Stimulated activated CD8-positive, alpha-beta memory T cell treated with anti-CD3 and anti-CD28 coated beads, Interleukin-4, amount 100 ng/mL, for 48 hours (primary cell): ENCODE results near the gene FAM133A.

Experiments used
- DNase-seq: peaks from one replicate; pipeline ENCODE4 v3.0.0-alpha.2; 2020

FAM133A gene

DNA sequence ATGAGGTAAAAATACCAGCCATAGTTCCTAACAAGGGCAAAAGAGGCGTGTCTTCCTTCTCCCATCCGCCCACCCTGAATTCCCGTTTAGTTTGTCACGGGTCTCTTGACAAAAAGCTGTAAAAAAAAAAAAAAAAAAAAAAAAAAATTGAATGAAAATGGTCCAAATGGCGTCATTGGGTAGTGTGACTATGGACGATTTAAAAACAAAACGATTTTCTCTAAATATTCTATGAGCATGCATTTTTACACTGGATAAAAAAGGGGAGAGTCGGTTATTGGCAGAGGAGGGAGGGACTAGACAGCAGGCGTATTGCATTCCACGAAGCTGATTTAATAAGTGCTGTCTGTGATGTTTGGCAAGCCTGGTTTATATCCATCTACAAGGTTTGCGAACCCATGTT lies at the start of gene FAM133A:
TSS of gene FAM133A (plus strand) at position 338 of the 403 bp plus-strand sequence. CDS start 35,214 bp downstream, outside the sequence.
- DNase-seq, result no peak

- no peak for DNase-seq
Observed at GRCh38 chrX:93637591-93637990, 36.4 kb upstream of the FAM133A start.

DNA sequence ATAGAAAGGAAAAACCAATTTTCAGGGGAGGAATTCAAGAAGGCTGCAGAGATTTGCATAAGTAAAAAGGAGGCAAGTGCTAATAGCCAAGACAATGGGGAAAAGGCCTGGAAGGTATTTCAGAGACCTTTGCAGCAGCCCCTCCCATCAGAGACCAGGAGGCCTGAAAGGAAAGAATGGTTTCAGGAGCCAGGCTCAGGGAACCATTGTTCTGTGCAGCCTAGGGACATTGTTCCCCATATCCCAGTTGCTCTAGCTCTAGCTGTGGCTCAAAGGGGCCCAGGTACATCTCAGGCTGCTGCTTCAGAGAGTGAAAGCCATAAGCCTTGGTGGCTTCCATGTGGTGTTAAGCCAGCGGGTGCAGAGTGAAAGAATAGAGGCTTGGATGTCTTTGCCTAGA lies 24.6 kb upstream of the FAM133A start:
- no peak for DNase-seq

DNA sequence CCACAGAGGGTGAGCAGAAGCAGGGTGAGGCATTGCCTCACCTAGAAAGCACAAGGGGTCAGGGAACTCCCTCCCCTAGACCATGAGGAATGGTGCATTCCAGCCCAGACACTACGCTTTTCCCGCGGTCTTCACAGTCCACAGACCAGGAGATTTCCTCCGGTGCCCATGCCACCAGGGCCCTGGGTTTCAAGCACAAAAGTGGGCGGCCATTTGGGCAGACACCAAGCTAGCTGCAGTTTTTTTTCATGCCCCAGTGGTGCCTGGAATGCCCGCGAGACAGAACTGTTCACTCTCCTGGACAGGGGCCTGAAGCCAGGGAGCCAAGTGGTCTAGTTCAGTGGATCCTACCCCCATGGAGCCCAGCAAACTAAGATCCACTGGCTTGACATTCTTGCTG lies 13.4 kb upstream of the FAM133A start:
- no peak for DNase-seq

DNA sequence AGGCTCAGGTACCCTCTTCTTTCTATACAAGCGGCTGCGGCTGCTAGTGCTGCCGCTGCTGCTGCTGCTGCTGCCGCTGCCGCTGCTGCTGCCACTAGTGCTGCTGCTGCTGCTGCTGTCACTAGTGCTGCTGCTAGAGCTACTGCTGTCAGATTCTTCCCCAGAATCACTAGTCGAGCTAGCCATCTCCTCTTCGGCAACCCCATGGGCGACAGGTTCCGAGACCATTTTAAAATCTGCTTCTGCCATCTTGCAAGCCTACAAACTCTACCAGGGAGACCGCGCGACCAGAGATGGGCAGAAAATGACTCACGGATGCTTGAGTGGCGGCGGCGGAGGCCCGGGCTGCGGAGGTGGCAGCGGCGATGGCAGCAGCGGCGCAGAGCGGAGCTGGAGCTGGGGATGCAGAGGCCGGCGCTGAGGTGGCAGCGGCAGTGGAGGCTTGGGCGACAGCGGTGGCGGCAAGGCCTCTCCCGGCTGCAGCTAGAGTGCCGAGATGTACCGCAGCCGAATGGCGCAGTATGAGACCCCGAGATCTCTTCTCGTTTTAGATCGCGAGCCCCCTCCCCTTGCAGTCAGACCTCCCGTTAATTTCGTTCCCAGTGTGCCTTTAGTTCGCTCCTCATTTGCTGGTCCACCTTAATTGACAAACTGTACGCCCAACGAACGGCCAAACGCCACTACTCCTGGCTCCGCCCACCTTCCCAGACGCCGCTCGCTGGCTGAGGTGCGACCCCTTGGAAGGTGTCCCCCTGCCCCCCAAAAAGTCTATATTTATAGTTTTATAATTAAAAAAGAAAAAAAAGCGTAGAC lies 744 bp upstream of the FAM133A start, which contains the start of gene NAP1L3:
TSS of gene NAP1L3 (minus strand) at position 523 of the 813 bp plus-strand sequence. CDS start at position 249, 274 bp downstream.
- DNase-seq, result peak; percentile 61

DNA sequence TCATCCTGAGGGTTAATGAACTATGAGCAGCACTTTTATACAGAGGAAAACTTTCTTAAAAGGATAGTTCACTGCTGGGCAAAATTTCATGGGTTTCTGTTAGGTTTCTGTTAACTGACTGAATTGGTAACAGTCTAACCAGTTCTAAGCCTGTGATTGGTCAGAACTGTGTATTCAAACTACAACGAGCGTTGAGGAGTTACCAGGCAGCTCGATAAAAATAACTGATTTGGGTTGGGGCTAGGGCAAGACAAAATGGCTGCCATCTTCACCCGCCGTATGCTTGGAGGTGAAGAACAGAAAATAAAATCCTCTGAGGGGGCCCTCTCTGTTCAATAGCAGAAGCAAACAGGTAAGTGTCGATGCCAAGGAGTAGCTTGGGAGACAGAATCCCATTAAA lies 22.0 kb downstream of the FAM133A start:
- DNase-seq, result no peak

GRCh38 chrX:93703701-93704100 lies 29.7 kb downstream of the FAM133A start:
- no peak for DNase-seq

DNA sequence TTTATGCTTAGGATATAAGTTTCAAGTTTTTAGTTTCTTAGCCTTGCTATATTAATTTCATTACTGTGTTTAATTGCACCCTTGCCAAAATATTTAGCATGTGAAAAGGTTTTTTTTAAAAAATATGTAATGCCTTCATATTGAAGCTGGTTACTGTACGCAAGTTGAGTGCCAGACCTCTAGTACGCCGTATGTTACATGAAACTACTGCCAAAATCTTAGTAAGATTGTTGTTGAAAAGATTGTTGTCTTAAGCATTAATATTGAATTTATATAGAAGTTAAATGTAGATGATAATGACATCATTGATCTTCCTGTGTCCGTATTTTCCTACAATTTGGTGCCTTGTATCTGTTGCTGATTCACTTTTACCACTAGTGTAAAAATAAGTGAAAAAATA lies 37.1 kb downstream of the FAM133A start:
- DNase-seq, result no peak

DNA sequence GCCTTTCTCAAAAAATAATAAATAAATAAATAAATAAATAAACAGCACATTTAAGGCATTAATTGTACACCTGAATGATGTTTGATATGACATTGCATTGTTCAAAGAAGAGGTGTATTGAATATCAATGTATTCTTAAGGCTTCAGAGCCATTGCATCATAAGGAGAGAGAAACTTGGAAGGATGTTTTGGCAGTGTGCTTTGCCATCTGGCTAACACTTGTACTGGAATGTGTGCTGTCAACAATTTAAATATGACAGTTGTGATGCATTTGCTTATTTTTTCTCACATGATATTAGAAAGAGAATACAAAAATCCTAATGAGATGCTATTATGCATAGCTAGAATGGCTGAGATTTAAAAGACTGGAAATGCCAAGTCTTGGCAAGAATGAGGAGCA lies 67.8 kb downstream of the FAM133A start:
- no peak for DNase-seq

- no peak for DNase-seq
Observed at GRCh38 chrX:93760163-93760562, 86.2 kb downstream of the FAM133A start.
